MG63 (cell line): ENCODE results near the gene BACE1. TPM values are rescaled to one million over a fixed set of nuclear protein-coding genes. Genes with fewer than 3 reads are reported as not detected.
A peak's percentile ranks its signal among the peaks of the same experiment; 100 is the strongest.
"Not testable (repeated sequence)": the region's sequence is repeated elsewhere in the genome, so short reads cannot be mapped to it uniquely, and the experiment has no call there.

Source experiments
- DNase-seq: peaks from one replicate; pipeline ENCODE4 v3.0.0-alpha.2; 2020
- H3K27me3 ChIP-seq: fragments of 250-450 bp; sonication (Bioruptor Pico); 2 replicates; pipeline ENCODE4 v1.5.1; 2020; ENCODE audit warnings: mild to moderate bottlenecking, moderate library complexity
- H3K36me3 ChIP-seq: fragments of 250-450 bp; sonication (Bioruptor Pico); 2 replicates; pipeline ENCODE4 v1.5.1; 2020; ENCODE audit warnings: mild to moderate bottlenecking, moderate library complexity
- H3K4me3 ChIP-seq: fragments of 250-450 bp; sonication (Bioruptor Pico); 2 replicates; pipeline ENCODE4 v1.5.1; 2020; ENCODE audit warnings: mild to moderate bottlenecking, moderate library complexity
- H3K9me3 ChIP-seq: fragments of 250-450 bp; sonication (Bioruptor Pico); 2 replicates; pipeline ENCODE4 v1.5.1; 2020; ENCODE audit warnings: mild to moderate bottlenecking, moderate library complexity
- total RNA-seq: library from RNA; depleted of rRNA; stranded (reverse); fragments of >200 nt; shearing (Covaris generic); gene quantifications from 2 replicates; pipeline ENCODE4 v1.2.3, GENCODE V29; 2014; ENCODE audit warnings: low replicate concordance

Gene BACE1
- total RNA-seq, 1 experiment from 2014 or later: 9.1 TPM

DNA sequence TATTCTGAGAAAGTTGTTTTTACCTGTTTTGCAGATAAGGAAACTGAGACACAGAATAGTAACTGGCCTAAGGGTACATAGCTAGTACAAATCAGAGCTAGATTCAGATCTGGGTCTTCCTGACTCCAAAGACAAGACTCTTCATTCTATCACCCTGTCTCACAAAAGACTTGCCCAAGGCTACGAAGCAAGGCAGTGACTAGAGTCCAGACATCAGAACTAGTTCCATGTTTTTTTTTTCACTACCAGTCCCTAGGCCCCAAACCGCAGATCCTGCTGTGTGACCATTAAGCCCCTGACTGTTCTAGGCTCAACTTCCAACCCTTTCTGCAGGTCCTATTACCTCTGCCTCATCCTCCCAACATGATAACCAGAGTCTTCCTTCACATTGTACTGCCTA lies 23.4 kb downstream of the BACE1 start:
- H3K4me3 ChIP-seq: no peak overlapping the region
- H3K36me3 ChIP-seq: peaks cover 20% of the 10 kb centered on the region
- no peaks in the 10 kb centered on the region for H3K9me3 ChIP-seq
- no peak for DNase-seq
- H3K27me3 ChIP-seq: no peaks in the 10 kb centered on the region

DNA sequence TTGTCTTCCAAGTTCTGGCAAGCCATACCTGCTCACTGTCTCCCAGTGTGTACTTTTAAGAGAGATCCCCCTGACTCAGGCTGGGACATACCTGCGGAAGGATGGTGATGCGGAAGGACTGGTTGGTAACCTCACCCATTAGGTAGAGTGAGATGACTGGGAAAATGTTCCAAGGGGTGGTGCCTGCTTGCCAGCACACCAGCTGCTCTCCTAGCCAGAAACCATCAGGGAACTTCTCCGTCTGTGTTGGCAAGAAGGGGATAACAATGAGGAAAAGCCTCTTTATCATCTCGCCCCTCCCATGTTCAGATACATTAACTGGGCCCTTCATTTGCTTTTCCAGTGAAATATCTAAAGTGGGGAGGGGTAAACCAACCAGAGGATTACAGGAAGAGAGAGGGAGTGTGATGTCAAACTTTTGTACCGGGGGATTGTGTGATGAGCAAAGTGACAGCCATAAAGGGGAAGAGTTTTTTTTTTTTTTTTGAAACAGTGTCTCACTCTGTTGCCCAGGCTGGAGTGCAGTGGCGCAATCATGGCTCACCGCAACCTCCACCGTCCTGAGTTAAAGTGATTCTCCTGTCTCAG lies 25.2 kb downstream of the BACE1 start, which contains the start of gene BACE1-AS:
Gene BACE1-AS (plus strand): TSS at position 538 of the 588 bp plus-strand sequence.
- Histone ChIP-seq H3K27me3 (no peaks in the 10 kb centered on the region), H3K36me3 (peaks cover 28% of the 10 kb centered on the region), H3K9me3 (no peaks in the 10 kb centered on the region), H3K4me3 (no peak within 1 kb of the TSS)
- DNase-seq: no peak

DNA sequence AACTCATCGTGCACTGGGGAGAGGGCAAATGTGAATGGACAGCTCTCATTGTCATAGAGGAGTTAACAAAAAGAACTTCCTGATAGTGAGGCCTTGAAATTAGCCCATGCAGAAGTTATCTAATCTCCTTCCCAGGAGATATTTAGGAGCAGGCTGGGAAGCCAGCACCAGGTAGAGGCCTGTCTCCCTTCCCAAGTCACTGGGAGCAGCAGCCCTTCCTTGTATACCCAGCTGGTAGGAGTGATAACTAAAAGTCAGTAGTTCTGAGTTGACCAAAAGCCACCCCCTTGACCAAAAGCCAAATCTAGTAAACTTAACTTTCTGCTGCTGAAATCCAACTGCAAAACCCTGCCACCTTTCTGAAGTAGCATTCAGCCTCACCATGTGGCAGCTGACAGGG lies 26.3 kb downstream of the BACE1 start:
- H3K36me3 ChIP-seq: peaks cover 33% of the 10 kb centered on the region
- H3K9me3 ChIP-seq: no peaks in the 10 kb centered on the region
- DNase-seq: no peak
- H3K4me3 ChIP-seq: no peak overlapping the region
- H3K27me3 ChIP-seq: no peaks in the 10 kb centered on the region

DNA sequence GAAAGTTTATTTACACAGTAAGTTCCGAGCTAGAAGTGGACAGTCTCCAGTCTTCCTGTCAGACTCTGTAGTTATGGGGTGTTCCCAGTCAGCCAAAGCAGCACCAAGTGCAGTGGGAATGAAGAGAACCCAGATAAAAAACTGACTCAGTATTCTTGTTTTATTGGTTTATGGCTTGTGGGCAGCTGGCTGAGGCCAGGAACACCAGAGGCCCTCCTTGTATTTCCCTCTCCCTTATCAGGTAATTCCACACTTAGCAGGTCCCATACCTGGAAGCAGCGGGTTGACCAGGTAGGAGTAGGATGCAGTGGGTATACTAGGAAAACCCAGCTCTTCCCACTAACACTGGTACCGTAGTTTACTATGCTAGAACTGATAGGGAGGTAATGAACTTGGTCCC lies 28.4 kb downstream of the BACE1 start:
- Histone ChIP-seq H3K9me3 (no peaks in the 10 kb centered on the region), H3K36me3 (peaks cover 33% of the 10 kb centered on the region), H3K4me3 (no peak overlapping the region), H3K27me3 (no peaks in the 10 kb centered on the region)
- no peak for DNase-seq

DNA sequence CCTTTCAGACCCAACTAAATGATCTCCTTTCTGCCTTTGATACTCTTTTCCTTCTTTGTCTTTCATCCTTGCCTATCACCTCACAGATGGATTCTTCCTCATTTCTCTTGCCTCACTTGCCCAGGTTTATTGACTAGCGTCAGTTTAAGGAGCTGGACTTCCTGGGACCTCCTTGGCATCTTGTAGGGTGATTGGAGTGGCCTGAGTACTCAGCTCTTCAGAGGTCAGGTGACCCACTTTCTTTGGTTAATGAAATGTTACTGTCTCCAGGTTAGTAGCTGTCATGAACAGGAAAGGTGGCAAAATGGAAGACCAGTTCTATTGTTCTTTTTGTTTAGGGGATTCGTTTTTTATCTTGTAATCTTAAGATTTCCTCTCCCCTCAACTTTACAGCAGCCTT lies 29.5 kb downstream of the BACE1 start:
- Histone ChIP-seq H3K36me3 (peaks cover 43% of the 10 kb centered on the region), H3K4me3 (no peak overlapping the region)

DNA sequence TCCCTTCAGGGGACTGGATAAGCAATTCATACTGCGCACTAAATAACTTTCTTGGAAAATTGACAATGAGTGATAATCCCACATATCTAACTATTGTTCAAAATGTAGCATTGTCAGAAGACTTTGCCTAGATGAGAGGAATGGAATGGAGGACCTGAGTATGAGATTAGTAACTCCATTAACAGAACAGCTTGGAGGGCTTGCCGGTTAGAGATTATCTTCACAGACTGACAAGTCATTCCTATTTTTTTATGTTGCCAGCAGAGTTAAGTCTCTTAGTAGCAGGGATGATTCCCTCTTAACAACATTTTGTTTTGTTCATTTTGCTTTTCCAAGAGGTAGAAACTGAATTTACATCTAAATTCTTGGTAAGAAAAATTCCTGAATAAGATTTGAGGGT lies 32.0 kb downstream of the BACE1 start:
- peaks cover 40% of the 10 kb centered on the region for H3K36me3 ChIP-seq
- H3K27me3 ChIP-seq: no peaks in the 10 kb centered on the region
- H3K4me3 ChIP-seq: no peak overlapping the region
- DNase-seq: no peak
- no peaks in the 10 kb centered on the region for H3K9me3 ChIP-seq

More for the DNA sequence above, 29.5 kb downstream of the BACE1 start:
- H3K27me3 ChIP-seq: no peaks in the 10 kb centered on the region
- no peak for DNase-seq
- no peaks in the 10 kb centered on the region for H3K9me3 ChIP-seq

DNA sequence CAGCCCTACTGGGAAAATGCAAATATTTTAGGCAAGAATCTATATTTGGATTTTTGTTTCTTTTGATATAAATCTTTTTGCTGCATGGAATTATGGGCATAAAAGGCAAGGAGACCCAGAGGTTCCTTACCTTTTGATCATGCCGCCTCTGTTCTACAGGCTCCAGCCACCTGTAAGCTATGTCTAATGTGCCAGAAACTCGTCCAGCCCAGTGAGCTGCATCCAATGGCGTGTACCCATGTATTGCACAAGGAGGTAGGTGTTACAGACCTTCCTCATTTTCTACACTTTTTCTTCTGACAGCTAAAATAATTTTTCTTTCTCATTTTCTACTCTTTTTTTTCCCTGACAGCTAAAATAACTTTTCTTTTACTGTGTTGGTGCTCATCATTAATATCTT lies 33.1 kb downstream of the BACE1 start:
- H3K4me3 ChIP-seq: no peak overlapping the region
- DNase-seq: no peak

DNA sequence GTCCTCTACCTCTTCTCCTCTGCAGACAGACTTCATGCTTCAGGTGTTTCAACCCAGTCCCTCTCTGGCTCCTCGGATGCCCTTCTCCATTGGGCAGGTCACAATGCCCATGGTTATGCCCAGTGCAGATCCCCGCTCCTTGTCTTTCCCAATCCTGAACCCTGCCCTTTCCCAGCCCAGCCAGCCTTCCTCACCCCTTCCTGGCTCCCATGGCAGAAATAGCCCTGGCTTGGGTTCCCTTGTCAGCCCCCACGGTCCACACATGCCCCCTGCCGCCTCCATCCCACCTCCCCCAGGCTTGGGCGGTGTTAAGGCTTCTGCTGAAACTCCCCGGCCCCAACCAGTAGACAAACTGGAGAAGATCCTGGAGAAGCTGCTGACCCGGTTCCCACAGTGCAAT lies 34.2 kb downstream of the BACE1 start:
- H3K27me3 ChIP-seq: no peaks in the 10 kb centered on the region
- DNase-seq: no peak
- H3K9me3 ChIP-seq: no peaks in the 10 kb centered on the region
- peaks cover 36% of the 10 kb centered on the region for H3K36me3 ChIP-seq
- no peak overlapping the region for H3K4me3 ChIP-seq

More for the DNA sequence above, 33.1 kb downstream of the BACE1 start:
- Histone ChIP-seq H3K36me3 (peaks cover 40% of the 10 kb centered on the region), H3K27me3 (no peaks in the 10 kb centered on the region), H3K9me3 (no peaks in the 10 kb centered on the region)

DNA sequence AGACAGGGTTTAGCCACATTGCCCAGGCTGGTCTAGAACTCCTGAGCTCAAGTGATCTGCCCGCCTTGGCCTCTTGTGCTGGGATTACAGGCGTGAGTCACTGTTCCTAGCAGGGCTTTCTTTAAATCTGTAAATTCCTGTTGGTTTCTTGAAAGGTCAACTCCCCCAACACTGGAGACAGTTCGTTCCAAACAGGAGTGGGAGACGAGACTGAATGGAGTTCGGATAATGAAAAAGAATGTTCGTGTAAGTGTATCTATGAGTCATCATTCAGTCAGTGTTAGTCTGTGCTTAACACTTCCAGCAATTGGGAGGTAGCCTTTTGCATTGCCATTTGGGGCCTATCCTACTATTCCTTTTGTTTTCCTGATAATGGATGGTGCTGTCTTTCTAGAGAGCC lies 34.9 kb downstream of the BACE1 start:
- Histone ChIP-seq H3K36me3 (peaks cover 32% of the 10 kb centered on the region), H3K4me3 (no peak overlapping the region), H3K9me3 (no peaks in the 10 kb centered on the region), H3K27me3 (no peaks in the 10 kb centered on the region)
- peak; percentile 75 for DNase-seq

DNA sequence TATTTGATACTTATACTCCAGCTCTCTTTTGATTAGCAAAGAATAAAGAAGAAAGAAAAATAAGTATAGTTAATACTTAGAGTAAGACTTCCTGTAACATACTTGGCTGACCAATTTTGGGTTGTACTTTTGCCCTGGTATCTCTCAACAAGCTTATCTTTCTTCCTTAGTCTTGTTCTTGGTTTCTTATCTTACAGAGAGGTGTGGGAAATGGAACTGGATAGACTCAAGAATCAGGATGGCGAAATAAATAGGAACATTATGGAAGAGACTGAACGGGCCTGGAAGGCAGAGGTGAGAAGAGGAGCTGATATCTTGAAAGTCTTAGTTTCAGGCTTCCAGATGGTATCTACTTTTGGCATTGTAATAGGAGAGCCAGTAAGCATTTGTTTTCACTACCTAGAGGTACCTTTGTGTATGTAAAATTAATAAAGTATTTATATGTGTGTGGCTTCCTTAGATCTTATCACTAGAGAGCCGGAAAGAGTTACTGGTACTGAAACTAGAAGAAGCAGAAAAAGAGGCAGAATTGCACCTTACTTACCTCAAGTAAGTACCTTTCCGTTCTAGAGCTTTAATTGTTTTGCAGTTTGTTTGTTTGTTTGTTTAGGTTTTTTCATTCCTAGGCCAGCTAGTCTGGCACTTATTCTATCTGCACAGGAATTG lies 36.2 kb downstream of the BACE1 start:
- Histone ChIP-seq H3K4me3 (no peak overlapping the region), H3K9me3 (no peaks in the 10 kb centered on the region), H3K36me3 (peaks cover 30% of the 10 kb centered on the region), H3K27me3 (no peaks in the 10 kb centered on the region)
- DNase-seq: no peak

DNA sequence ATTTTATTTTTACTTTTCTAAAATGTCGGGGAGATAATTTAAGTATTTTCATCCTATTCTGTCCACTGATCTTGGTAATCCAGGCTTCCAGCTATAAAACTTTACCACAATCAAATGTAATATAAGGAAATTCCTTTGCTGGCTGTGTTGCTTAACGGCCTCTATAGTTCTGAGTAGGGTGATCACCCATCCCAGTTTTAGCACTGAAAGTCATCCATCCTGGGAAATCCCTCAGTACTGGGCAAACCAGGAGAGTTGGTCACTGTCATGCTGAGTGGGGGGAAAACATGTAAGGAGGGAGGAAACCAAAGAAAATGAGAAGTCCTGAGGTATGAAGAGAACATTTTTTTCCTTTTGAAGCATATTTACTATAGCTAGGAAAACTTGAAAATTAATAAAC lies 37.7 kb downstream of the BACE1 start:
- no peak for DNase-seq
- H3K9me3 ChIP-seq: peaks cover 3% of the 10 kb centered on the region
- no peaks in the 10 kb centered on the region for H3K27me3 ChIP-seq
- H3K4me3 ChIP-seq: no peak overlapping the region
- peaks cover 33% of the 10 kb centered on the region for H3K36me3 ChIP-seq

DNA sequence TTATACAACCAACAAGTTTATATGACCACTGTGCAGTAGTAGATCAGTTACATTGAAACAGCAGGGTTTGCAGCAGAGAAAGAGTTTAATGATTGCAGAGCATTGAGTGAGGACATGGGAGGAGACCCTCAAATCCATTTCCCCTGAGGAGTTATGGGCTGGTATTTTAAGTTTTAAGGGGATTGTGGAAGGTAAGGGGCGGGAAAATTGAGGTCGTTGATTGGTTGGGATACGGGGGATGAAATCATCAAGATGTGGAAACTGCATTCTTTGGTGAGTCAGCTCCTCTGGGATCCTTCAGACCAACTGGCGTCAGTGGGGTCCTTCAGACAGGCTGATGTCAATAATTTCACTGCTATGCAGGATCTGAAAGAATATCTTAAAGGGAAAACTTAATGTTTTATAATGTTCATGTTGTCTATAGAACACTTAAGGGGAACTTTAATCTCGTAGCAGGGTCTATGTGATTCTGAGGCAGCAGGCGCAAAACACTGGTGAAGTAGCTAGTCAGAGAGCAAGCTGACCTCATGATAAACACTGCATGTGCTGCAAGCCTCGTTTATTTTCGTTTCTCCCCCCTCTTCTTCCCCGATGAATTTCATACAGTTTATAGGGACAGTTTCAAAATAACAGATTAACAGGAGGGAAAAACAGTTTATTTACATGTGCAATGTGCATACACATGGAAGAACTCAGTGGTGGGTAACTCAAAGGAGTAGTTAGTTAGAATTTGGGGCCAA lies 42.3 kb downstream of the BACE1 start:
- Histone ChIP-seq H3K4me3 (no peak overlapping the region), H3K9me3 (peaks cover 6% of the 10 kb centered on the region), H3K27me3 (no peaks in the 10 kb centered on the region), H3K36me3 (peaks cover 15% of the 10 kb centered on the region)
- DNase-seq: no peak

DNA sequence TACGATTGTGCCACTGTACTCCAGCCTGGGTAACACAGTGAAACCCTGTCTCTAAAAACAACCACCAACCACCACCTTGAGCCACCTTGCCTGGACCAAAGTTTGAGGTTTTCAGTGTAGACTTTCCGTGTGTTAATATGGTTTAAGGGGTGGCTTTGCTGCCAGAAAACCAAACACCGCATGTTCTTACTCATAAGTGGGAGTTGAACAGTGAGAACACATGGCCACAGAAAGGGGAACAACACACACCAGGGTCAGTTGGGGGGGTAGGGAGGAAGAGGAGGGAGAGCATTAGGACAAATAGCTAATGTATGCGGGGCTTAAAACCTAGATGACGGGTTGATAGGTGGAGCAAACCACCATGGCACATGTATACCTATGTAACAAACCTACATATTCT lies 43.9 kb downstream of the BACE1 start:
- peaks cover 15% of the 10 kb centered on the region for H3K36me3 ChIP-seq
- not testable (repeated sequence) for H3K27me3 ChIP-seq, H3K9me3 ChIP-seq, DNase-seq, H3K4me3 ChIP-seq

DNA sequence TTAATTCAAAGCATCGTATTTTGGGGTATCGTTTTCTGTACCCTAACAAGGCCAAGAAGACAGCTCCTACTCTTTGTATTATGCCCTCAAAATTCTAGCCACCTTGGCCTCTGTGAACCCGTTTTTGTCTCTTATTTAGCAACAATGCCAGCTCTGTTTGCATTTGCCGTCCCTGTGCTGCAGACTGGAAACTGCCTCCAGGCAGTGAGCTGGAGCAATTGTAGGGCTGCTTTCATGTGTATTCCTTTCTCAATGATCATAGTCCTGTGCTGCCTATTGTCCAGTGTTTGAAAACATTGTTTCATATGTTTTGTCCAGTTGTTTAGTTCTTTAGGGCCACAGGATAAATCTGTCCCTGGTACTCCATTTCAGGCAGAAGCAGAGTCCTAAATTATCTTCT lies 44.8 kb downstream of the BACE1 start:
- H3K27me3 ChIP-seq: no peaks in the 10 kb centered on the region
- peaks cover 15% of the 10 kb centered on the region for H3K36me3 ChIP-seq
- no peak for DNase-seq
- H3K9me3 ChIP-seq: peaks cover 6% of the 10 kb centered on the region
- no peak overlapping the region for H3K4me3 ChIP-seq

DNA sequence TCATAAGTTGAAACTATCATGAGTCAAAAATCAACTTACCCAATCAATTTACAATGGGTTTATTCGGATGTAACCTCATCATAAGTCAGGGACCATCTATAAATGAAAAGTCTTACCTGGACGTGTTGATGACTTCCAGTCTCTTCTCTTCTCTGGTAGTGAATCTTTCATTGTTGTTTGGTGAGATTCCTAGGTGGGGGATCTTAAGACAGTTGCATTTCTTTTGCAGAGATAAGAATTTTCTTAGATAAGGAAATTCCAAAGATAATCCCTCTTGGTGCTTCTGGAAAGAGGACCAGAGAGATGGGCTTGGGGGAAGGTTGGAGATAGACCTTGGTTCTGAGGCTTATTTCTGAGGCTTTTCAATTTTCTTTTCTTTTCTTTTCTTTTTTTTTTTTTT lies 46.2 kb downstream of the BACE1 start:
- no peak overlapping the region for H3K4me3 ChIP-seq
- DNase-seq: no peak
- peaks cover 17% of the 10 kb centered on the region for H3K36me3 ChIP-seq
- H3K9me3 ChIP-seq: peaks cover 6% of the 10 kb centered on the region
- no peaks in the 10 kb centered on the region for H3K27me3 ChIP-seq

DNA sequence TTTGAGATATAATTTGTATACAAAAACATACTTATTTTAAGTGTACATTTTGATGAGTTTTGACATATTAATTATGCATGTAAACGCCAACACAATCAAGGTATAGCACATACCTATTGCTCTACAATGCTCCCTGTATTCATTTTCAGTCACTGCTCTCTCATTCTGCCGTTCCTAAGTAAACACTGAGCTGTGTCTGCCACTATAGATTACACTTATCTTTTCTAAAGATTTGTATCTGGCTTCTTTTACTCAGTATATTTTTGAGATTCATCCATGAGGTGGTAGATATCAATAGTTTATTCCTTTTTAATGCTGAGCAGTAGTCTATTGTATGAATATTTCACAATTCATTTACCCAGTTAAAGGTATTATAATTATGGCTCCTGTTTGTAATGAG lies 50.3 kb downstream of the BACE1 start:
- no peaks in the 10 kb centered on the region for H3K27me3 ChIP-seq

DNA sequence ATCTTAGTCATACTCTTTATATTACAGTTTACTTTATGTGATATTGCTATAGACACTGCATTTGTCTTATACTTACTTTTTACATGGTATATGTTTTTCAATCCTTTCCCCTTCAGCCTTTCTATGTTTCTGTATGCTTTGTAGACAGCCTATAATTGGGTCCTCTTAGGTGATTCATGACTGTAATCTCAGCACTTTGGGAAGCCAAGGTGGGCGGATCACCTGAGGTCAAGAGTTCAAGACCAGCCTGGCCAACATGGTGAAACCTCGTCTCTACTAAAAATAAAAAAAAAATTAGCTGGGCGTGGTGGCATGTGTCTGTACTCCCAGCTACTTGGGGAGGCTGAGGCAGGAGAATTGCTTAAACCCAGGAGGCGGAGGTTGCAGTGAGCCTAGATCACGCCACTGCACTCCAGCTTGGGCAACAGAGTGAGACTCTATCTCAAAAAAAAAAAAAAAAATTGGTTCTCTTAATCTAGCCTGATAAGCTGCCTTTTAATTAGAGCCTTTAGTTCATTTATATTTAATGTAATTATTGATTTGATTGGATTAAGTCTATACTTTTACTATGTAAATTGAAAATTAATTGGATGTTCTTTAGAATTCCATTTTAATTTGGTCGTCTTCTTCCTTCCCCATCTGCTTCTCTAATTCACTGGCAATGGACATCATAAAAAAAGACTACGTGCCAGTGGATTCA lies 51.3 kb downstream of the BACE1 start:
- peaks cover 29% of the 10 kb centered on the region for H3K36me3 ChIP-seq
- not testable (repeated sequence) for H3K4me3 ChIP-seq, DNase-seq, H3K27me3 ChIP-seq, H3K9me3 ChIP-seq

More for the DNA sequence above, 50.3 kb downstream of the BACE1 start:
- H3K36me3 ChIP-seq: peaks cover 29% of the 10 kb centered on the region
- no peak for DNase-seq
- H3K4me3 ChIP-seq: no peak overlapping the region
- no peaks in the 10 kb centered on the region; the same call in 1 of the 2 replicates for H3K9me3 ChIP-seq
